ENCODE data around the gene SOX13. TPM values are rescaled to one million over a fixed set of nuclear protein-coding genes. Genes with fewer than 3 reads are reported as not detected.
"Not testable (repeated sequence)": the region's sequence is repeated elsewhere in the genome, so short reads cannot be mapped to it uniquely, and the experiment has no call there.

The SOX13 gene
- total RNA-seq, 4 donors from 2014 or later: 51.8 to 108 (median 105) TPM

DNA sequence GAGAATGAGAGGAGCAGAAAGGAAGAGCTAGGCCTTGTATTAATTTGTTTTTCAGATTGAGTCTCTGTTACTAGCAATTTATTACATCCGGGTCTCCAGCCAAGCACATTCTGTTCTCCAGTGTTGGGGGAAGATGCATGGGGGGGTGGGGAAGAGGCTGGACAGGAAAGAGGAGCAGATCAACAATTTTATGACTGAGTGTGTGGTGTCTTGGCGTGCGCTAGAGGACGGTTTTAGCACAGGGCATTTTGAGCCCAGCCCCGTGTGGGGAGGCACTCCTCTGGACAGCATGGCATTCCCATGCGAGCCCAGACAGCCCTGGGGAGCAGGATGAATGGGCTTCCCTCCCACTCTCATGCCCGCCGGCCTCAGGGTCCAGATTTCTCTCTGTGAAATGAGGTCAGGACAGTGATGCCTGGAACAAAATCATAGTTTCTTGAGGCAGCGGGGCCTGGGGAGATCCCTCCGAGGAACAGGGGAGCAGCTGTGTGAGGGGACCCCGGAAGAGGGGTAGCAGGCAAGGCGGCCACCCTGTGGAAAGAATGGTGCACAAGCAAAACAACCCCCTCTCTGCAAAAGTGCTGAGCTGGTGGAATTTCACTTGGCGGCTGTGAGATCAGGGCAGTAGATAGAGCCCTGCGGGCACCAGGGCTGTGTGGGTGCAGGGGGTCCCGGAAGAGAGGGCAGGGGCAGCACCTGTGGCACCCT, 16.3 kb downstream of the SOX13 start:
- 35 to 40% methylated on average over 15 of the region's 15 CpGs for WGBS, 2 donors
- TF ChIP-seq, protein P1, sequence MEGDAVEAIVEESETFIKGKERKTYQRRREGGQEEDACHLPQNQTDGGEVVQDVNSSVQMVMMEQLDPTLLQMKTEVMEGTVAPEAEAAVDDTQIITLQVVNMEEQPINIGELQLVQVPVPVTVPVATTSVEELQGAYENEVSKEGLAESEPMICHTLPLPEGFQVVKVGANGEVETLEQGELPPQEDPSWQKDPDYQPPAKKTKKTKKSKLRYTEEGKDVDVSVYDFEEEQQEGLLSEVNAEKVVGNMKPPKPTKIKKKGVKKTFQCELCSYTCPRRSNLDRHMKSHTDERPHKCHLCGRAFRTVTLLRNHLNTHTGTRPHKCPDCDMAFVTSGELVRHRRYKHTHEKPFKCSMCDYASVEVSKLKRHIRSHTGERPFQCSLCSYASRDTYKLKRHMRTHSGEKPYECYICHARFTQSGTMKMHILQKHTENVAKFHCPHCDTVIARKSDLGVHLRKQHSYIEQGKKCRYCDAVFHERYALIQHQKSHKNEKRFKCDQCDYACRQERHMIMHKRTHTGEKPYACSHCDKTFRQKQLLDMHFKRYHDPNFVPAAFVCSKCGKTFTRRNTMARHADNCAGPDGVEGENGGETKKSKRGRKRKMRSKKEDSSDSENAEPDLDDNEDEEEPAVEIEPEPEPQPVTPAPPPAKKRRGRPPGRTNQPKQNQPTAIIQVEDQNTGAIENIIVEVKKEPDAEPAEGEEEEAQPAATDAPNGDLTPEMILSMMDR (IDR thresholded peaks at IDR 0.05): peak in 2 of 5 experiments; percentile 21 to 48
- TF ChIP-seq EP300 (IDR thresholded peaks at IDR 0.05): peak; percentile 62 to 88
- peak in 1 of 2 donors; percentile 32 for TF ChIP-seq POLR2A (IDR thresholded peaks at IDR 0.05)
- Histone ChIP-seq H3K9me3 (no peaks in the 10 kb centered on the region), H3K27ac (peak overlapping the region; percentile 76 to 97 (median 92)), H3K27me3 (no peaks in the 10 kb centered on the region), H3K4me1 (peaks cover 10 to 100% (median 80%) of the 10 kb centered on the region in 4 donors), H3K36me3 (no peaks in the 10 kb centered on the region), H3K4me3 (peak overlapping the region in 2 of 4 donors; percentile 18 to 37)
- peak; percentile 56 to 71 for DNase-seq (ENCODE audit: low spot score in 2 of 2)

DNA sequence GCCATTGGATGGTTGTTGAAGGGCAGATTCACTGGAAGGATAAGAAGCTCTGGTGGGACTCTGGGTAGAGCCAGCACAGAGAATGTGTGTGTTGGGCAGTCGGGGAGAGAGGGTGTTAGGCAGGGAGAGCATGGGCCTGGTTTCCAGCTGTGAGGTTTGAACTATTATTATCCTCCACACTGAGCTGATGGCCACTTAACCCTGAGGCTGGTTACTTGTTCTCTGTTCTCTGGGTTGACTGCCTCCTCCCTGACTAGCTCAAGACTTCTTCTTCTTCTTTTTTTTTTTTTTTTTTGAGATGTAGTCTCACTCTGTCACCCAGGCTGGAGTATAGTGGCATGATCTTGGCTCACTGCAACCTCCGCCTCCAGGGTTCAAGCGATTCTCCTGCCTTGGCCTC, 17.2 kb downstream of the SOX13 start:
- DNase-seq (ENCODE audit: low spot score in 2 of 2); H3K9me3 ChIP-seq; H3K36me3 ChIP-seq; H3K27me3 ChIP-seq; H3K4me3 ChIP-seq: not testable (repeated sequence)
- H3K27ac ChIP-seq: peak overlapping the region; percentile 76 to 97 (median 92)
- 80 to 81% methylated on average over 3 of the region's 3 CpGs for WGBS, 2 donors
- H3K4me1 ChIP-seq: peaks cover 10 to 100% (median 80%) of the 10 kb centered on the region in 4 donors

DNA sequence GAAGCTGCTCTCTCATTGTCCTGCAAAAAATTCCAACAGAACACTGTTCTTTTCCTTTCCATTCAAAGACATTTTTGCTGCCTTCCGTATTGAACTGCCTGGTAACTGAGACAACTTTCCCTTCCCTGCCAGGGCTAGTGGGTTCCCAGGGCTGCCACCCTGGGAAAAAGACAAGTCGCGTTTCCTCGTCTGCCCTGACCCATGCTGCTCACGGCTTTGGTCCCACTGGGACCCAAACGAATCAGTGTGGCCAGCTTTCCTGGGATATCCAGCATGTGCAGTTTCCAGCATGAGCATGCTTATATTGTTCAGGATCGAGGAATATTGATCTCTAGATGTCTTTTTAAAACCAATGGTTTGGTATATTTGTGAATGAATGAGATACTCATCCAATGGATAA, 18.2 kb downstream of the SOX13 start:
- H3K9me3 ChIP-seq: no peaks in the 10 kb centered on the region
- WGBS, 2 donors: 41 to 53% methylated on average over 7 of the region's 7 CpGs
- DNase-seq (ENCODE audit: low spot score in 2 of 2): no peak
- H3K27ac ChIP-seq: peak overlapping the region; percentile 53 to 97 (median 86)
- H3K36me3 ChIP-seq: no peaks in the 10 kb centered on the region
- H3K4me1 ChIP-seq: peaks cover 10 to 96% (median 77%) of the 10 kb centered on the region in 4 donors
- no peaks in the 10 kb centered on the region for H3K27me3 ChIP-seq
- no peak overlapping the region for H3K4me3 ChIP-seq
- TF ChIP-seq EP300 (IDR thresholded peaks at IDR 0.05) (no peak), POLR2A (IDR thresholded peaks at IDR 0.05) (no peak)
- TF ChIP-seq, protein P1 (IDR thresholded peaks at IDR 0.05): no peak

DNA sequence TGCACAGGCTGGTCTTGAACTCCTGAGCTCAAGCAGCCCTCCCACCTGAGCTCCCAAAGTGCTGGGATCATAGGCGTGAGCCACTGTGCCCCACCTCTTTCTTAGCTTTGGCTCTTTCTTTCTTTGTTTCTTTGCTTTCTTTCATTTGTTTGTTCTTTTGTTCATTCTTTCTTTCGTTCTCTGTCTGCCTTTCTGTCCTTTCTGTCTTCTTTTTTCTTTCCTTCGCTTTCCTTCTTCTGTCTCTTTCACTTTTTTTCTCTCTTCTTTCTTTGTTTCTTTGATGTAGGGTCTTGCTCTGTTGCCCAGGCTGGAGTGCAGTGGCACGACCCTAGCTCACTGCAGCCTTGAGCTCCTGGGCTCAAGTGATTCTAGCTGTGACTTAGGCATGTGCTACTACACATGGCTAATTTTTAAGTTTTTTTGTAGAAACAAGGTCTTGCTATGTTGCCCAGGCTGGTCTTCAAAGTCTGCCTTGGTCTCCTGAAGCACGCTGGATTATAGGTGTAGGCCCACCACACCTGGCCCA, 18.9 kb downstream of the SOX13 start:
- H3K27me3 ChIP-seq: no peaks in the 10 kb centered on the region
- WGBS, 2 donors: 75 to 80% methylated on average over 5 of the region's 5 CpGs
- H3K36me3 ChIP-seq: no peaks in the 10 kb centered on the region
- peaks cover 10 to 95% (median 69%) of the 10 kb centered on the region in 4 donors for H3K4me1 ChIP-seq
- no peak overlapping the region for H3K4me3 ChIP-seq
- no peak for DNase-seq (ENCODE audit: low spot score in 2 of 2)
- peak overlapping the region in 3 of 4 donors; percentile 53 to 97 (median 95) for H3K27ac ChIP-seq
- no peak for TF ChIP-seq POLR2A (IDR thresholded peaks at IDR 0.05)
- TF ChIP-seq, protein P1 (IDR thresholded peaks at IDR 0.05): no peak
- no peak for TF ChIP-seq EP300 (IDR thresholded peaks at IDR 0.05)
- H3K9me3 ChIP-seq: no peaks in the 10 kb centered on the region

DNA sequence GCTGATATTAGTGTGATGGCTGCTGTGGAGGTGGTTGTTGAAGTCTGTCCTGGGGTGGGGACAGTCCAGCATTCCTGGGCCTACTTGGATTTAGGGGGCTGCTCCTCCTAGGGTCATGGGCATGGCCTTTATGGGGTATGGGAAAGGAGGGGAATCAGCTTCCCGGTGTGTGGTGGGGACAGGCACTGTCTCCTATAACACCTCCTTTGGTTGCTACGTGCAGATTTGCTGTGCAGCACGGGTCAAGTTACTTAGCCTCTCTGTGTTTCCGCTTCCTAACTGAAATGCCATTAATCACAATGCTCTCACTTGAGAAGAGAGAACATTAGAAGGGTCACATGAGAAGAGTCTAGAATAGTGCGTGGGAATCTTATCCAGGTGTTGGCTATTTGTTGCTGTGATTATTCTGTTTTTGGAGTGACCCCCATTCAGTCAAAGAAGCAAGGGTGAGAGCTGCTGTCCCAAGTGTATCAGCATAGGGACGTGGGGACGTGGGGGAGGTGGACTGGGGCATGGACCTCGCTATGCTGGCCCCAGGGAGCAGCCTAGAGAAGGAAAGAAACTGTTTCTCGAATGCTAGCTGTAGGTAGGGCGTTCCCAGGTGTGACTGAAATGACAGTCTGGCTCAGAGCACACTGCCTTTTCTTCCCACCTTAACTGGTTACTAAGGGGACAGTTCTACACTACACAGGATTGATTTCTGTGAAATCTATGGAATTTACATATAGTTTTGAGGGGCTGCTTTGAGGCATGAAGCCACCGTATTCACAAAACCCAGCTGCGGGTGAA, 19.9 kb downstream of the SOX13 start:
- H3K27me3 ChIP-seq: no peaks in the 10 kb centered on the region
- H3K27ac ChIP-seq: peak overlapping the region; percentile 34 to 97 (median 82)
- H3K4me3 ChIP-seq: no peak overlapping the region
- H3K9me3 ChIP-seq: no peaks in the 10 kb centered on the region
- 61 to 68% methylated on average over 12 of the region's 12 CpGs for WGBS, 2 donors
- no peak for DNase-seq (ENCODE audit: low spot score in 2 of 2)
- no peaks in the 10 kb centered on the region for H3K36me3 ChIP-seq
- TF ChIP-seq, protein P1 (IDR thresholded peaks at IDR 0.05): no peak
- TF ChIP-seq POLR2A (IDR thresholded peaks at IDR 0.05) (no peak), EP300 (IDR thresholded peaks at IDR 0.05) (no peak)
- H3K4me1 ChIP-seq: peaks cover 3 to 92% (median 59%) of the 10 kb centered on the region in 4 donors

Data from tibial nerve (tissue), 4 donors.